NCI-H1092 (cell line): ENCODE results near the gene RAVER2.

Experiments used
- DNase-seq: peaks from one replicate; lab custom pipeline; 2025; lab: John Stamatoyannopoulos, UW

RAVER2 gene

DNA sequence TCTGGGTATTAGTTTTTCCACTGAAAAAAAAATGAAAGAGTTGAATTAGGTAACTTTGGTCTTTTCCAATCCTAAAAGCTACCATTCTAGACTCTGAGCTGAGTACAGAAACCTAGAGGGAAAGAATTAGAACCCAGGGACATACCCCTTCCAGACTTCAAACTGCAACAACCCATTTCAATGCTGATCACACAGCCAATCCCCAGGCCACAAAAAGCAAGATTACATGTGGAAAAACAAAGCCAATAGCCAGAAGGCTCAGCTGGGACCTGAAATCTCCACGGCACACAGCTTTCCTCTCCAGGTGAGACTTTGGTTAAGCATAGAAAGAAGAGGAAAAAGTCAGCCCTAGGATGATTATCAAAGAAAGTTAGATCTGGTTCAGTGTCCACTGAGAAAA lies 132.7 kb downstream of the RAVER2 start:
- no peak for DNase-seq

GRCh38 chr1:64878090-64878489 lies 133.2 kb downstream of the RAVER2 start:
- DNase-seq, result no peak

- no peak for DNase-seq
Observed at GRCh38 chr1:64878931-64879611, 134.2 kb downstream of the RAVER2 start.

GRCh38 chr1:64880449-64880848 lies 135.6 kb downstream of the RAVER2 start:
- no peak for DNase-seq

DNA sequence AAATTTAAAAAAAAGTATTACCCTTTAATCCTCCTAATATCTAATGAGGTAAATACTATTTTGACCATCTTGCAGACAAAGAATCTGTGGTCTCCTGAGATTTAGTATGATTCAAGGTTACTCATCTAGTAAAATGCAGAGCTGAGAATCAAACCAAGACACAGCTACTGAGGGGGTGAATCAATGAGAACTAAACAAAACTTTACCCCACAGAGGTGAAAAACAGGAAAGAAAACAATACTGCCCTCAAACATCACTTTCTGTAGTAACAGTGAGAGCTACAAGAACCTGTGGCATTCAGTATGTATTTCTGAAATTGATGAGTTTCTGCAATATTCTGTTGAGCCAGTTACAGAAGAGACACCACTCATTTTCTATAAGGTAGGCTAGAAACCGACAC lies 136.4 kb downstream of the RAVER2 start:
- DNase-seq, result no peak
